GM08714 (cell line): ENCODE measurements around the gene CCHCR1.

Source experiments
- H3K4me3 ChIP-seq: fragments of 200-500 bp; sonication (Bioruptor generic); 2 replicates; pipeline ENCODE4 v1.5.1; 2014; ENCODE audit warnings: mild to moderate bottlenecking, low read length, inconsistent platforms
- ZNF274 ChIP-seq: IDR thresholded peaks from 2 replicates; pipeline ENCODE4 v1.6.1; 2012; ENCODE audit warnings: mild to moderate bottlenecking, low read depth, low read length

Gene CCHCR1

GRCh38 chr6:31096215-31096614 lies 61.4 kb downstream of the CCHCR1 start:
- H3K4me3 ChIP-seq: no peak overlapping the region
- no peak for TF ChIP-seq ZNF274

- no peak for TF ChIP-seq ZNF274
- H3K4me3 ChIP-seq: no peak overlapping the region
Measured at GRCh38 chr6:31094389-31094881, 63.2 kb downstream of the CCHCR1 start.

- TF ChIP-seq ZNF274: no peak
- H3K4me3 ChIP-seq: no peak overlapping the region
Measured at GRCh38 chr6:31092769-31093505, 64.7 kb downstream of the CCHCR1 start.
